ENCODE measurements around the gene DHRS2. TPM values are rescaled to one million over a fixed set of nuclear protein-coding genes. Genes with fewer than 3 reads are reported as not detected.

Gene DHRS2
- polyA plus RNA-seq, 2 of the 4 experiments (the other 2 are of a cell fraction) = 2.3 to 10.7 TPM

DNA sequence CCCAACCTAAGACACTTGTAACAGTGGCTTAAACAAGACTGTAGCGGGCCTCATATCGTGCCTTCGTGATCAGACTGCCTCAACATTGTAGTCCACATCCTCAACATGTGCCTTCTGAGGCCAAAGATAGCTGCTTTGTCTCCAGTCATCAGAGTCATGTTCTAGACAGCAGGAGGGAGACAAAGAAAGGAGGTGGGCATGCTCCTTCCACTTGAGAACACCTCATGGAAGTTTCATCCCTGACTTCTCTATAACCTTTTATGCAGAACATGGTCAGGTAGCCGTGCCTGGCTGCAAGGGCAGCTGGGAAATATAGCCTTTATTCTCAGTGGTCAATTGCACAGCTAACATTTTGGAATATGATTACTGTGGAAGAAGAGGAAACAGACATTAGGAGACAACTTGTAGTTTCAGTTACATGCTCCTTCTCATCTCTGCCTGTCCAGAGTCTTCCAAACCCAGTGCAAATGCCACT, 25.3 kb upstream of the DHRS2 start:
- ATAC-seq = no peak
- no peak for TF ChIP-seq GATA3 (IDR thresholded peaks at IDR 0.05; ENCODE audit: borderline replicate concordance)
- TF ChIP-seq RAD21 (conservative IDR thresholded peaks at IDR 0.05 in 1 of 2, IDR thresholded peaks at IDR 0.05 in 1 of 2) = no peak
- no peak for TF ChIP-seq ZSCAN20 (CRISPR knock-in tag; IDR thresholded peaks at IDR 0.05)
- no peak for TF ChIP-seq SREBF2 (IDR thresholded peaks at IDR 0.05)
- TF ChIP-seq HDAC2 (IDR thresholded peaks at IDR 0.05) = no peak
- no peak for TF ChIP-seq EP300 (IDR thresholded peaks at IDR 0.05)
- TF ChIP-seq, protein P1, sequence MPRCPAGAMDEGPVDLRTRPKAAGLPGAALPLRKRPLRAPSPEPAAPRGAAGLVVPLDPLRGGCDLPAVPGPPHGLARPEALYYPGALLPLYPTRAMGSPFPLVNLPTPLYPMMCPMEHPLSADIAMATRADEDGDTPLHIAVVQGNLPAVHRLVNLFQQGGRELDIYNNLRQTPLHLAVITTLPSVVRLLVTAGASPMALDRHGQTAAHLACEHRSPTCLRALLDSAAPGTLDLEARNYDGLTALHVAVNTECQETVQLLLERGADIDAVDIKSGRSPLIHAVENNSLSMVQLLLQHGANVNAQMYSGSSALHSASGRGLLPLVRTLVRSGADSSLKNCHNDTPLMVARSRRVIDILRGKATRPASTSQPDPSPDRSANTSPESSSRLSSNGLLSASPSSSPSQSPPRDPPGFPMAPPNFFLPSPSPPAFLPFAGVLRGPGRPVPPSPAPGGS (IDR thresholded peaks at IDR 0.05) = no peak
- TF ChIP-seq HOXA7 (CRISPR knock-in tag; IDR thresholded peaks at IDR 0.05) = no peak
- no peak for TF ChIP-seq EHMT2 (IDR thresholded peaks at IDR 0.05; ENCODE audit: low read depth)
- no peak for TF ChIP-seq JUN (IDR thresholded peaks at IDR 0.05)
- TF ChIP-seq, protein P2, sequence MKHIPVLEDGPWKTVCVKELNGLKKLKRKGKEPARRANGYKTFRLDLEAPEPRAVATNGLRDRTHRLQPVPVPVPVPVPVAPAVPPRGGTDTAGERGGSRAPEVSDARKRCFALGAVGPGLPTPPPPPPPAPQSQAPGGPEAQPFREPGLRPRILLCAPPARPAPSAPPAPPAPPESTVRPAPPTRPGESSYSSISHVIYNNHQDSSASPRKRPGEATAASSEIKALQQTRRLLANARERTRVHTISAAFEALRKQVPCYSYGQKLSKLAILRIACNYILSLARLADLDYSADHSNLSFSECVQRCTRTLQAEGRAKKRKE (CRISPR knock-in tag; IDR thresholded peaks at IDR 0.05; ENCODE audit: low read depth) = no peak
- no peak for TF ChIP-seq KDM5A (IDR thresholded peaks at IDR 0.05)
- TF ChIP-seq KDM1A (IDR thresholded peaks at IDR 0.05; ENCODE audit: low read depth) = no peak
- TF ChIP-seq HMGXB4 (CRISPR knock-in tag; IDR thresholded peaks at IDR 0.05; ENCODE audit: borderline replicate concordance) = no peak
- 2% methylated on average over 4 of the region's 4 CpGs for WGBS (ENCODE audit: missing lambda C conversion rate)
- 0 out of 3 replicates have a peak, but pooled peaks cover 2% of the 10 kb centered on the region for H3K9me3 ChIP-seq
- ChIA-PET CTCF (interaction anchor here (1.1 to 2.0 kb wide), 3 partner anchors 21 to 116 kb away, joined by 3 to 11 read pairs (median 4); no protein-coding TSS in a partner anchor), POLR2A (no interaction called here)
- no peak for DNase-seq (ENCODE audit: low read depth in 1 of 2, low spot score in 1 of 2)
- no peak for FAIRE-seq
- no peak overlapping the region for H3K4me3 ChIP-seq
- no peak overlapping the region for H3K4me2 ChIP-seq
- H3K4me1 ChIP-seq = peaks cover 11% of the 10 kb centered on the region; the same call in 2 of the 3 replicates
- no peak overlapping the region for H3K27ac ChIP-seq

DNA sequence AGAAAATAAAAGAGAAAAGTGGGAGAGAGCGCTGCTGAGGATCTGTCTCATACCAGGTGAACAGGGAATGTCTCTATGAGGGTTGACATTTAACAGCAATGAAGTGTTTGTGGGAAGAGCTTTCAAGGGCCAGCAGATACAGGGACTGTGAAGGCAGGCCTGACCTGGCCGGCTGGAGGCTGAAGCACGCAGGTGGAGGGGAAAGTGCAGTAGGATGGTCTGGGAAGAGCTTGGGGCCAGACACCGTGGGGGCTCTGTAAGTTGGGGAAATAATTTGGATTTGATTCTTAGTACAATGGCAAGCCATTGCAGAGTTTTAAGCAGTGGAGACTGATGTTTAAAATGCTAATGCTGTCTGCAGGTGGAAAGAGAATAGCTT, 23.8 kb upstream of the DHRS2 start:
- ChIA-PET CTCF (interaction anchor here (0.8 to 3.5 kb wide), 6 partner anchors 10 to 342 kb away, joined by 3 to 23 read pairs (median 3); partner anchors contain the start of gene DHRS4), POLR2A (no interaction called here)
- TF ChIP-seq EHF (CRISPR knock-in tag; IDR thresholded peaks at IDR 0.05) = no peak
- TF ChIP-seq CEBPB (IDR thresholded peaks at IDR 0.05) = no peak
- no peak for TF ChIP-seq HMGXB4 (CRISPR knock-in tag; IDR thresholded peaks at IDR 0.05; ENCODE audit: borderline replicate concordance)
- no peak for TF ChIP-seq SREBF2 (IDR thresholded peaks at IDR 0.05)
- no peak for TF ChIP-seq MAFK (IDR thresholded peaks at IDR 0.05; ENCODE audit: partially characterized antibody)
- TF ChIP-seq HDAC2 (IDR thresholded peaks at IDR 0.05) = no peak
- TF ChIP-seq HEYL (CRISPR knock-in tag; IDR thresholded peaks at IDR 0.05) = no peak
- TF ChIP-seq USF2 (IDR thresholded peaks at IDR 0.05) = no peak
- TF ChIP-seq CHD2 (IDR thresholded peaks at IDR 0.05; ENCODE audit: low read length, partially characterized antibody) = no peak
- TF ChIP-seq BHLHE40 (IDR thresholded peaks at IDR 0.05; ENCODE audit: low read depth, low read length) = no peak
- TF ChIP-seq FOXS1 (CRISPR knock-in tag; IDR thresholded peaks at IDR 0.05) = no peak
- TF ChIP-seq, protein P3, sequence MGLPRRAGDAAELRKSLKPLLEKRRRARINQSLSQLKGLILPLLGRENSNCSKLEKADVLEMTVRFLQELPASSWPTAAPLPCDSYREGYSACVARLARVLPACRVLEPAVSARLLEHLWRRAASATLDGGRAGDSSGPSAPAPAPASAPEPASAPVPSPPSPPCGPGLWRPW (IDR thresholded peaks at IDR 0.05) = no peak
- TF ChIP-seq CHD4 (IDR thresholded peaks at IDR 0.05; ENCODE audit: borderline replicate concordance) = no peak
- no peak for TF ChIP-seq KDM5A (IDR thresholded peaks at IDR 0.05)
- no peak for TF ChIP-seq RNF2 (IDR thresholded peaks at IDR 0.05; ENCODE audit: borderline replicate concordance, low read depth)
- Histone ChIP-seq H3K27ac (no peak overlapping the region), H3K4me3 (no peak overlapping the region), H3K4me1 (peaks cover 11% of the 10 kb centered on the region; the same call in 2 of the 3 replicates), H3K9me3 (0 out of 3 replicates have a peak, but pooled peaks cover 2% of the 10 kb centered on the region), H3K4me2 (no peak overlapping the region)
- FAIRE-seq (no peak), DNase-seq (ENCODE audit: low read depth in 1 of 2, low spot score in 1 of 2) (no peak), ATAC-seq (no peak)
- 16% methylated on average over 4 of the region's 4 CpGs for WGBS (ENCODE audit: missing lambda C conversion rate)
